ENCODE results near the gene C2CD3.
"Not testable (repeated sequence)": the region's sequence is repeated elsewhere in the genome, so short reads cannot be mapped to it uniquely, and the experiment has no call there.

C2CD3 gene

DNA sequence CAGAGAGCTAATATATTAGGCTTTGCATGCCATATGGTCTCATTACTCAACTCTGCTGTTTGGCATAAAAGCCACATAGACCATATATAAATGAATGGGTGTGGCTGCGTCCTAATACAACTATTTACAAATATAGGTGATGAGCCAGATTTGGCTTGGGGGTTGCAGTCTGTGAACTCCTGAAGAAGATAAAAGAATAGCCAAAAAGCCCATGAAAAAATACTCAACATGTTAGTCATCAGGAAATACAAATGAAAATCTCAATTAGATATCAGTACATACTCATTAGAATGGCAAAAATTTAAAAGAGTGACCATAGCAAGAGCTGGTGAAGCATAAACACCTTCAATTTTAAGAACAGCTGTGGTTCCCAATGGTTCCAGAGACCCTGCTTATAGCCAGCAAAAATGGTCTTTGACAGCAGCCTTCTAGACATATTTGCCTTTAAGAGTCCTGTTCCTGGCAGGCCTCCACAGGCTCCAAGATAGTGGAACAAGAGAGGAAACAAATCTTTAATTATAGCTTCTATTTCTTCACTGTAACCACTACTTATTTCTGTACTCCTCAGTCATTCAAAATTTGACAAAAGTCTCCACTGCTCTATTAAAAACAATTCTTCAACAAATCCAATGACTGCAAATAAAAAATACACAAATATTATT, 16.1 kb downstream of the C2CD3 start:
- no peak for DNase-seq

DNA sequence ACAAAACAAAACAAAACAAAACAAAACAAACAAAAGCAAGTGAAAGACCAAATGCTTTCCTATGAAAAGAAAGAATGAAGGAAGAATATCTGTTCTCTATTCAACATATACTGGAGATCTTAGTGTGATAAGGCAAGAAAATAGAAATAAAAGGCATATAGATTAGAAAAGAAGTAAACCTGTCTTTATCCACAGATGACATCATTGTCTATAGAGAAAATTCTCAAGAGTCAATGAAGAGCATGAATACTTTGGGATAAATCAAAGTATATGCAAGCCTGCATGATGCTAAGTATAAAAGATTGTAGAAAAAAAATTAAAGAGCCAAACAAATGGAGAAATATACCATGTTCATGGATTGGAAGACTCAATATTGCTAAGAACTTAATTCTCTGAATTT, 17.6 kb downstream of the C2CD3 start:
- no peak for DNase-seq

DNA sequence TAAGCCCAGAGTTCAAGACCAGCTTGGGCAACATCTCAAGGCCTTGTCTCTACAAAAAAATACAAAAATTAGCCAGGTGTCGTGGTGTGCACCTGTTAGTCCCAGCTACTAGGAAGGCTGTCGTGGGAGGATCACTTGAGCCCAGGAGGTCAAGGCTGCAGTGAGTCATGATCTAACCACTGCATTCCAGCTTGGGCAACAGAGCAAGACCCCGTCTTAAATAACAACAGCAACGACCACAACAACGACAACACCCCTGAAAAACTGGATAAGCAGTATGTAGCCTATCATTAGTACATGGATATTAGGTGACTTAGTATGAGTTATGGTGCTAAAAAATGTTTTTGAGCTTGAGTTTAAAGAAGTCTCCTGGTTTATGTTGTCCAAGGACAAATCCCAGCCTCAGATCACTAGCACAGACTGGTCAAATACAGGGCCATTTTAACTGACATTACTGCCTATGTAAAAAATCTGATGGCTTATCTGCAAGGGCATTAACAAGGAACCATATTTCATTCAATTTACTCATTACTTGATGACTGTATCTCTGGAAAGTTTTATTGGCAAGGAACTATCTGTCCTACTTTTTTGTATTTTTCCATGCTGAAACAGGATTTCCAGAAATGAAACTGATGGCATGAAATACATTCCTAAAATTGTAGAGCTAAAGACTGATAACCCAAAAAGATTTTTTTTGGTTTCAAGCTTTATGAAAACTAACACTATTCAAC, 23.4 kb downstream of the C2CD3 start:
- DNase-seq = no peak

DNA sequence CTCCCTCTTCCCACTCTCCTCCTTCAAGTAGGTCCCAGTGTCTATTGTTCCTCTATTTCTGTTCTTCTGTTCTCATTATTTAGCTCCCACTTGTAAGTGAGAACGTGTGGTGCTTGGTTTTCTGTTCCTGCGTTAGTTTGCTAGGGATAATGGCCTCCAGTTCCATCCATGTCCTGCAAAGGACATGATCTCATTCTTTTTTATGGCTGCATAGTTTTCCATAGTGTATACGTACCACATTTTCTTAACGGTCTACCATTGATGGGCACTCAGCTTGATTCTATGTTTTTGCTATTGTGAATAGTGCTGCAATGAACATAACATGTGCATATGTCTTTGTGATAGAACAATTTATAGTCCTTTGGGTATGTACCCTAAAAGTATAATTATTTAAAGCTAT, 26.2 kb downstream of the C2CD3 start:
- DNase-seq = no peak

DNA sequence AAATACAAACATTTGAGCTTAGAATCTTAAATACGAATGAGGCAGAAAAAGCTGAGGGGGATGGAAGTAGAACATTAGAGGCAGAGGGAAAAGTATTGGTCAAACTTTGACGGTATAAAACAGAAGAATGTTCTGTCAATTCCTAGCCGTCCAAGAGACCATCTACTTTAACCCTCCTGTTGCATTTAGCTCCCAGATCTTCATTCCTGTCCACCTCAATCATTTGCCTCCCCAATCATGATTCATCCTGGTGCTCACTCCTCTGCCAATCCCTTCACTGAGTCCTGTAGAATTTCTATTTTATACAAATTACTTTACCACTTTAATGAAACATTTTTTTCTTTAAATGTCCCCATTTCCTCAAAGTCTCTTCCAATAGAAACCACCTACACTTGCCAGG, 28.2 kb downstream of the C2CD3 start:
- DNase-seq = no peak

DNA sequence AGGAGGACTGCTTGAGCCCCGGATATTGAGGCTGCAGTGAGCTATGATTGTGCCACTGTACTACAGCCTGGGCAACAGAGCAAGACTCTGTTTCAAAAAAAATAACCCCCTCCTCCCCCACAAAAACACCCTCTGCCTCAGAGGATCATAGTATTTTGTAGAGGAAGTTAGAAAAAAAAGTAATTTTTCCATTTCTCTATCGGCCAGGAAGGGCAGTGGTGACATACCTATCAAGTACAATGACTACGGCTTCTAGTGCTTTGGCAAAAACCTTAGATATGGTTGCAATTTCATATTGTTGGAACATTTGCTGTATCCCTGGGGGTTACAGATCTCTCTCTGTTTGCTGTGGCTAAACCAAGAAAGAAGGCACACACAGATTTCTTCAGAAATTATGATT, 28.9 kb downstream of the C2CD3 start:
- no peak for DNase-seq

DNA sequence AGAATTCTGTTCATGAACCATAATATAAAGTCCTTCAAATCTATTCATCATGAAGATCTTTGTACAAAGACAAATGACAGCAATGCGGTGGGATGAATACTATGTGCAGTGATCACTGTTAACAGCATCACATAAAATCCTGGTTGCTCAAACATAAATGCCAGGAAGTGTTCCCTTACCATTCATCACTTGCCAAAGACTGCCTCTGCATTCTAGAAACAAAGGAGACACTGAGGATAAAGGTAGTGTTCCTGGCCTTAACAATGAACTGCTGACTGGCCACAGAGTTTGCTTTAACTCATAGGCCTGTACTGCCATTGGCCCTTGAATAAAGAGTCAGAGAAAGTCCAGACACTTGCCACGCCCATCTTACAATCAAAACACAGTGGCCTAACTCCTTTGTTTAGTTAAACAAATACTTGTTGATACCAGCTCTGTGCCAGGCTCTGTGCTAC, 29.5 kb downstream of the C2CD3 start:
- no peak for DNase-seq

DNA sequence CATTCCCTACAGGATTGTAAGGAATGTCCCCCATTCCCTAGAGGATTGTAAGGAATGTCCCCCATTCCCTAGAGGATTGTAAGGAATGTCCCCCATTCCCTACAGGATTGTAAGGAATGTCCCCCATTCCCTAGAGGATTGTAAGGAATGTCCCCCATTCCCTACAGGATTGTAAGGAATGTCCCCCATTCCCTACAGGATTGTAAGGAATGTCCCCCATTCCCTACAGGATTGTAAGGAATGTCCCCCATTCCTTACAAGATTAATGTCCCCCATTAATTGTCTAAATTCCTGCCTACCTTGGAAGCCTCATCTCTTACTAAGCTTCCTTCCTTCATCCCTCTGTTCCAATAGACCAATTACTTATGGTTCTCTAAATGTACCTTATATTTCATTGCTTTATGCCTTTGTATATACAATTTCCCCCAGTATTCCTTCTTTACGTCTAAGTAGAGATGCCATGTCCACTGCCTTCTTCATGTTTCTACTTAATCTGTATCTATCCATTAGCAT, 30.8 kb downstream of the C2CD3 start:
- not testable (repeated sequence) for DNase-seq

DNA sequence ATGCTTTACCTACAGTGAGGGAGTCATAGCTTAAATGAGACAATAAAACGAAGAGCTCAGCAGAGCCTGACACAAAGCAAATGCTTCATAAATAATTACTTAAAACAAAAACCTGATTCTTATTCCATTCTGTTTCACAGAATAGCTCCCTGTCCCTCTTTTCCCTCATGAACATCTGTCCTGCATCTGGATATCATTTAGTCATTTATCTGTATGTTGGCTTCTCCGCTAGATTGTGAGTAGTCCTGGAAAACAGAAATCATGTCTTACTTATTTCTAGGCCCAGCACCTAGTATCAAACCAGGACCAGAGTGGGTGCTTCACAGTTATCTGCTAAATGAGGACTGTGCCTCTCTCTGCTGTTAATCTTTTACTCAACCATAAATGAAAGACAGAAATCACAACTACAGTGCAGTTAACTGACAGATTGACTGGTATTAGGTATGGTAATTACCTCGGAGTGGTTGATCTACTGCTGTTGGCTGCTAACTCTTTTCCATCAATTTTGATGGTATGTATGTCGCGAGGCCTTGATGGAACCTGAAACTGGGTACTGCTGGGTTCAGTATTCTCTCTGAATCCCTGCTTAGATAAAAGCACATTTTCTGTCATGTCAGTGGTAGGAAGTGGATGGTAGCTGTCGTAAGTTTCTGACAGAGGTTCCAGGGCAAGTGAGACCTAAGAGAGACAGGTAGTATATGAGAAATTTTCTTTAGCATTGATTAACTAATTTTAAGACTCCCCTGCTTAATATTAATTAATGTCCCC, 31.5 kb downstream of the C2CD3 start:
- DNase-seq = no peak

DNA sequence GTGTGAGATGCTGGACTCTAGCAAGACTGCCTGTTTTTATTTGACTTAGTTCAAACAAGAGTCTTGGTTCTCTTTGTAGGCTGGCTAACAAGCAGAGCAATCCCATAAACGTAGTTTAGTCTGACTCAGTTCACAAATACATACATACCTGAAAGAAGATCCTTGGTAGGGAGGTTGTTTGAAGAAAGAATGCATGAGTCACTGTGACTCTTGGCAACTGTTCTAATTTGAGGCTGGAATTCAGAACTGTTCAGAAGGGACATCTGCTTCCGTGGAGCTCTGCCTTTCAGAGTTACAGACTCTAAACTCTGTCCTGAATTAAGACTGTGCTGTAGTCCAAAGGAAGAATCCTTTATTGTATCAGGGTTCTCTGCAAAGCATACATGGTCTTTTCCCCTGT, 32.2 kb downstream of the C2CD3 start:
- DNase-seq = no peak

DNA sequence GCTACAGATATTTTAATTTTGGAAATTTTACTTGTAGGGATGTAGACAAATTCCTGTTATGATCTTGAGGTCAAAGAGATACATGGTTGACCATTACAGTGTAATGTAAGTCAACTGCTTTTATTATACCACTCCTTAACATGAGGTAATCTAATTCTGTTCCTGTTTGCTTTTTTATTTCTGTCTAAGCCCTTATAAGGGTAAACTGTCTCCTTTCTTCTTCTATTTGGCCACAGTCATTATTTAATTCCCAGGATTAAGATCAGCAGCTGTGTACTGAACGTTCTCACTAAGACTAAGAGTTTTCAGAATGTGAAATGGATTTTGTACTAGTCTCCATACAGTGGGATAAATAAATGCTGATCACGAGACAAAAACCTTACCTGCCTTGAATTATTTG, 32.8 kb downstream of the C2CD3 start:
- no peak for DNase-seq

DNA sequence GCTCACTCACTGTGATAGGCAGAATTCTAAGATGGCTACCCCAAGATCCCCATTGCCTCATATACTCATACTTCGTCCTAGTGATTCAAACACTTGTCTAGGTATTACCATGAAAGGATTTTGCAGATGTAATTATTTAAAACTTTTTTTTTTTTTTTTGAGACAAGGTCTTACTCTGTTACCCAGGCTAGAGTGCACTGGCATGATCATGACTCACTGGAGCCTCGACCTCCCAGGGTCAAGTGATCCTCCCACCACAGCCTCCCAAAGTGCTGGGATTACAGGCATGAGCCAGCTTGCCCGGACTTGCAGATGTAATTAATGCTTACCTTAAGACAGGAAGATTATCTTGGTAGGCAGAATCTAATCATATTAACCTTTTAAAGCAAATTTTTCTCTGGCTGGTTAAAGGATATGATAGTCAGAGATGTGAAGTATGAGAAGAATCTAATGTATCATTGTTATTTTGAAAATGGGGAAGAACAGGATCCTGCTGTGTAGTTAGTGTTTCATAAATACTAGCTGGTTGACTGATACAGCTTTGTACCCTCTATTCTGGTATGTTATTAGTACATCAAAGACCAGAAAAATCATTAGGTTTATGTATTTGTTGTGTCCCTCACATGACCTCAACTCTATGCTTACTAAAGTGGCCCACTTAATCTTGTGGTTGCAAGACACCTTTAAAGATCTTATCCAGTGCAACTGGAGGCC, 35.5 kb downstream of the C2CD3 start:
- no peak for DNase-seq

DNA sequence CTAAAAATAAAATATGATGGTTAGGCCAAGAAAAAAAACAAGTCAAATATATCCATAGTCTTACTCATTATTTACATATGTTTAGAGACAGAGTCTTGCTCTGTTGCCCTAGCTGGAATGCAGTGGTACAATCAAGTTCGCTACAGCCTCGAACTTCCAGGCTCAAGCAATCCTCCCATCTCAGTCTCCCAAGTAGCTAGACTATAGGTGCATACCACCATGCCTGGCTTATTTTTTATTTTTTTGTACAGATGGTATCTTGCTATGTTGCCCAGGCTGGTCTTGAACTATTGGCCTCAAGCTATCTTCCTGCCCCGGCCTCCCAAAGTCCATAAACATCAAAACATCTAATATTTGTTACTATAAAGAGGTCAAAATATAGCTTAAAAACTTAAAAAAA, 36.1 kb downstream of the C2CD3 start:
- no peak for DNase-seq

DNA sequence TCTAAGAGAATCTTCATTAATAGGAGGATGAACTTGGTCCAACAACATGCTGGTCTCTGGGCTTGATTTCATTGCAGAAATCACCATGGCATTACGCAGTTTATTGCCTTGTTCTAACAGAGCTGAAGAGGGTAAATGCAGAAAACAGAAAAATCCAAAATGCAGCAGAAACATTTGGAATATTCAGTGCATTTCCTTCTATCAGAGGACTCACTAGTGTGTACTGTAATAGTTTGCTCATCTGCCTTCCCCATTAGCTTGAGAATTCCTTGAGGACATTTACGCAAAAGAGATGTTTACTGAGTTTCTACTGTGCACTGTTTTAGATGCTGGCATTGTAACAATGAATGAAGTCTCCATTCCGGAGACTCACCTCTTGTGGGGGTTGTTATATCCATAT, 37.4 kb downstream of the C2CD3 start:
- no peak for DNase-seq

DNA sequence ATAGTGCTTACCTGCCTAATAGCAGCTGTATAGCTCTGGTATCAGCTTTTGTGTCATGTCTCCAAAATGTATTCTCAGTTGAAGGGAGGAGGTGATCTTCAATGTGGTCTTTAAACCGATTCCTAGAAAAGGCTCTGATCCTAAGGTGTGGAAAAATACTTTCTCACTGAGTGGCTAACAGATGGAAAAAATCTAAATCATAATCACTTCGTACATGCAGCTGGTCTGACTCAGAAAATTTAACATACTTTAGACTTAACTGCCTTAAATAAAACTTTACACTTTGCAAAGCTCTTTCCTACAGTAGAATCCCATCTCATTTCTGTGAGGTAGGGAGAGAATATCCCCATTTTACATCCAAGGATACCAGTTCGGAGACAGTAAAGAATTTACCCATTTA, 38.0 kb downstream of the C2CD3 start:
- DNase-seq = no peak

DNA sequence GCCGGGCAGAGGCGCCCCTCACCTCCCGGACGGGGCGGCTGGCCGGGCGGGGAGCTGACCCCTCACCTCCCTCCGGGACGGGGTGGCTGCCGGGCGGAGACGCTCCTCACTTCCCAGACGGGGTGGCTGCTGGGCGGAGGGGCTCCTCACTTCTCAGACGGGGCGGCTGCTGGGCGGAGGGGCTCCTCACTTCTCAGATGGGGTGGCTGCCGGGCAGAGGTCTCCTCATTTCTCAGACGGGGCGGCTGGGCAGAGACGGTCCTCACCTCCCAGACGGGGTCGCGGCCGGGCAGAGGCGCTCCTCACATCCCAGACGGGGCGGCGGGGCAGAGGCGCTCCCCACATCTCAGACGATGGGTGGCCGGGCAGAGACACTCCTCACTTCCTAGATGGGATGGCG, 41.7 kb downstream of the C2CD3 start:
- not testable (repeated sequence) for DNase-seq

DNA sequence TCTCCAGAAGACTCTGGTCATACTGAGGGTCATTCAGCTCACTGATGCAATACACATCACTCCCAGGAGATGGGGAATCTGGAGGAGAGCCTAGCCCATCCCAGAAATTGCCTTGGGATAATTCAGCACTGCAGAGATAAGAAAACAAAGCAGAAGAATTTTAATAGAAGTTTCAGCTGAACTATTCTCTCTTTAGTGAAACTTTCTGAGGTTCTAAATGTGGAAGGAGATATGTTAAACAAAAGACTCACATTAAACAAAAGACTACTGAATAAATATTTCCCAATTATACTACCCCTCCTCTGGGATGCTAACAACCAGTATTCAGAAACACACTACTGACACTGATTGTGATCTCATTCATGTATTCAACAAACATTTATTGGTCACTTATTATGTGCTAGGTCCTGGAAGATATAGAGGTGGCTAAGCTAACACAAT, 47.8 kb downstream of the C2CD3 start:
- DNase-seq = no peak

DNA sequence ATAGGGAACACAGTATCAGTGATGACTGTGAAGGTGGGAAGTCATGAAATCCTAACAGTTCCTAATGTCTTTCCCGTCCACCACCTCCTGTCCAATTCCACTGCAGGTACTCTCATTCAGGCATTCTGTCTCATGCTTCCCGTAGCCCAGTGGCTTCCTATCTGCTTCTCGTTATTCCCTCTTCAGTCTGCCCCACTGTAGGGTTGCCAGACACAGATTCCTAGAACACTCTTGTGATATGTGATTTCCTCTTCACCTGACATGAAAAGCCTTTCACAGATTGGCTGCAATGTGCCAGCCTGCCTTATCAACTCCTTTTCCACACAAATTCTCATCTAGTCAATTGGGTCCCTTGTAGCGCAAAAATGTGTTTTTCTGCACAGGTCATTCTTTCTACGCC, 49.0 kb downstream of the C2CD3 start:
- DNase-seq = no peak

DNA sequence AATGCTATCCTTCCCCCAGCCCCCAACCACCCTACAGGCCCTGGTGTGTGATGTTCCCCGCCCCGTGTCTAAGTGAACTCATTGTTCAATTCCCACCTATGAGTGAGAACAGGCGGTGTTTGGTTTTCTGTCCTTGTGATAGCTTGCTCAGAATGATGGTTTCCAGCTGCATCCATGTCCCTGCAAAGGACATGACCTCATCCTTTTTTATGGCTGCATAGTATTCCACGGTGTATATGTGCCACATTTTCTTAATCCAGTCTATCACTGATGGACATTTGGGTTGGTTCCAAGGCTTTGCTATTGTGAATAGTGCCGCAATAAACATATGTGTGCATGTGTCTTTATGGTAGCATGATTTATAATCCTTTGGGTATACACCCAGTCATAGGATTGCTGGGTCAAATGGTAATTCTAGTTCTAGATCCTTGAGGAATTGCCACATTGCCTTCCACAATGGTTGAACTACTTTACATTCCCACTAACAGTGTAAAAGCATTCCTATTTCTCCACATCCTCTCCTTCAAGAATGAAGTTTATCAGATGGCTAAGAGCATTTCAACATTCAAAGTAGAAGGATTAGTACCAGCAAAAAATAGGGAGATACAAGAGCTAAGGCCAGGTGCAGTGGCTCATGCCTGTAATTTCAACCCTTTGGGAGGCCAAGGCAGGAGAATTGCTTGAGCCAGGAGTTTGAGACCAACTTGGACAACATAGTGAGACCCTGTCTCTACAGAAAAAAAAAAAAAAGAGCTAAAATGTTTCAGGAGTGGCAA, 50.4 kb downstream of the C2CD3 start:
- not testable (repeated sequence) for DNase-seq

DNA sequence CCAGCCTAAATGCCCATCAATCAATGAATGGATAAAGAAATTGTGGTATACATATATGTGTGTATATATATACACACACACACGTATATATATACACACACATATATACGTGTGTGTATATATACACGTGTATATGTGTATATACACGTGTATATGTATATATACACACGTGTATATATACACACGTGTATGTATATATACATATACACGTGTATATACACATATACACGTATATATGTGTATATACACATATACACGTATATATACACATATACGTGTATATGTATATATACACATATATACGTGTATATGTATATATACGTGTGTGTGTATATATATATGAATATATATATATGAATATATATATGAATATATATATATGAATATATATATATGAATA, 54.1 kb downstream of the C2CD3 start:
- DNase-seq = no peak

DNA sequence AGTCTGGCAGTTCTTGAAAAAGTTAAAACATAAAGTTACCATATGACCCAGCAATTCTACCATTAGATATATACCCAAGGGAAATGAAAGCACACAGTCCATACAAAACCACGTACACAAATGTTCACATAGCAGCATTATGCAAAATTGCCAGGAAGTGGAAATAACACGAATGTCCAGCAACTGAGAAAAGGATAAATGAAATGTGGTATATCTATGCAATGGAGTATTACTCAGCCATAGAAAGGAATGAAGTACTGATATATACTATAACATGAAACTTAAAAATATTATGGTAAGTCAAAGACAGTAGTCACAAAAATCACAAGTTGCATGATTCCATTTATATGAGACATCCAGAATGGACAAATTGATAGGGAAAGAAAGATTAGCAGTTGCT, 57.9 kb downstream of the C2CD3 start:
- DNase-seq = no peak

DNA sequence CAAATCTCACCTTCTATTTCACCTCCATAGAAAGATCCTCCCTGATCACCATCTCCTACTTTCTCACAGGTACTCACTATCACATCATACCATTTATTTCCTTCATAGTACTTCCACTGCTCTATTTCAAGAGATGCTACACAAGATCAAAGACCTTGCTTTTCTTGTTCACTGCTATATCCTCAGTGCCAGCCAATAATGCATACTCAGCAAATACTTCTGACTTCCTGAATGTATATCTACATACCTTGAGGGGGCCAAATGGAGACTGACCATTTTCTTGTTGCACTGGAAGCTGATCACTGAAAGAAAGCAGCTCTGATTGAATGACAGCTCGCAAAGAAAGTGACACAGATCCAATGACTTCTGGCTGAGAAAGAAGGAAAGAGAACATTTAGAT, 64.7 kb downstream of the C2CD3 start:
- DNase-seq = no peak
